Measurements from ENCODE around the gene FAP. TPM values are rescaled to one million over a fixed set of nuclear protein-coding genes. Genes with fewer than 3 reads are reported as not detected.

The FAP gene
- total RNA-seq, 1 experiment from 2014 or later: 0.88 TPM

DNA sequence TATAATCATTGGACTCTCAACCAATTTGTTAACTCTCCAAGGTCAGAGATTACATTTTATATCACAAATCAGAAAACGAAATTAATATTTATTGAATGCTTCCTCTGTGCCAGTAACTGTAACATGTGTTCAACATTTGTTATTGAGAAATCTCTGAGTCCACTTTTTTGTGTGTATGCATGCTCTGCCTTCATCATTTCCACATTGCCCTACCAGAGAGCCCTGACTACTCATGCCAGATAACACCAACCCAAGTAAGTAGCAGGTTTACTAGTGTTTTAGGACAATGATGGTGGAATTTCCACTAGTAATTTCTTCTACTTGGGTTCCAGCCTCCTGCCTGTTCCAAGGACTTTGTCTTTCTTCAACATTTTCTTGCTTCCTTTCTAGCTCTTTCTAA, 14.2 kb upstream of the FAP start:
- CTCF ChIA-PET: interaction anchor here (0.6 kb wide), 1 partner anchor 50 kb away, joined by 4 read pairs; no protein-coding TSS in a partner anchor
- Histone ChIP-seq H3K27ac (ENCODE audit: low read depth, low read length, poor library complexity, severe bottlenecking) (no peak overlapping the region), H3K27me3 (replicated peaks; ENCODE audit: insufficient read depth, low read depth, low read length, poor library complexity) (no peaks in the 10 kb centered on the region), H3K9me3 (ENCODE audit: low read depth, low read length, poor library complexity, severe bottlenecking) (no peaks in the 10 kb centered on the region), H3K4me1 (ENCODE audit: insufficient read depth, low read length, poor library complexity, severe bottlenecking) (peaks cover 11% of the 10 kb centered on the region), H3K4me3 (ENCODE audit: low read depth, low read length, poor library complexity, severe bottlenecking) (no peak overlapping the region), H3K36me3 (ENCODE audit: insufficient read depth, low read length, poor library complexity, severe bottlenecking) (no peaks in the 10 kb centered on the region)
- no peak for TF ChIP-seq EZH2 (IDR thresholded peaks at IDR 0.05; ENCODE audit: borderline replicate concordance, low read depth, low read length, poor library complexity, severe bottlenecking)
- TF ChIP-seq, protein P1, sequence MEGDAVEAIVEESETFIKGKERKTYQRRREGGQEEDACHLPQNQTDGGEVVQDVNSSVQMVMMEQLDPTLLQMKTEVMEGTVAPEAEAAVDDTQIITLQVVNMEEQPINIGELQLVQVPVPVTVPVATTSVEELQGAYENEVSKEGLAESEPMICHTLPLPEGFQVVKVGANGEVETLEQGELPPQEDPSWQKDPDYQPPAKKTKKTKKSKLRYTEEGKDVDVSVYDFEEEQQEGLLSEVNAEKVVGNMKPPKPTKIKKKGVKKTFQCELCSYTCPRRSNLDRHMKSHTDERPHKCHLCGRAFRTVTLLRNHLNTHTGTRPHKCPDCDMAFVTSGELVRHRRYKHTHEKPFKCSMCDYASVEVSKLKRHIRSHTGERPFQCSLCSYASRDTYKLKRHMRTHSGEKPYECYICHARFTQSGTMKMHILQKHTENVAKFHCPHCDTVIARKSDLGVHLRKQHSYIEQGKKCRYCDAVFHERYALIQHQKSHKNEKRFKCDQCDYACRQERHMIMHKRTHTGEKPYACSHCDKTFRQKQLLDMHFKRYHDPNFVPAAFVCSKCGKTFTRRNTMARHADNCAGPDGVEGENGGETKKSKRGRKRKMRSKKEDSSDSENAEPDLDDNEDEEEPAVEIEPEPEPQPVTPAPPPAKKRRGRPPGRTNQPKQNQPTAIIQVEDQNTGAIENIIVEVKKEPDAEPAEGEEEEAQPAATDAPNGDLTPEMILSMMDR (conservative IDR thresholded peaks at IDR 0.05; ENCODE audit: low read depth, low read length): no peak
- BruUV-seq (replicated peaks): no TSS peak
- no peak for DNase-seq (ENCODE audit: low spot score)
- POLR2A ChIA-PET (ENCODE audit: low non-redundant PET): no interaction called here
- intact Hi-C loops (cut with micrococcal nuclease; ENCODE audit: unreplicated experiment): no loop called here

DNA sequence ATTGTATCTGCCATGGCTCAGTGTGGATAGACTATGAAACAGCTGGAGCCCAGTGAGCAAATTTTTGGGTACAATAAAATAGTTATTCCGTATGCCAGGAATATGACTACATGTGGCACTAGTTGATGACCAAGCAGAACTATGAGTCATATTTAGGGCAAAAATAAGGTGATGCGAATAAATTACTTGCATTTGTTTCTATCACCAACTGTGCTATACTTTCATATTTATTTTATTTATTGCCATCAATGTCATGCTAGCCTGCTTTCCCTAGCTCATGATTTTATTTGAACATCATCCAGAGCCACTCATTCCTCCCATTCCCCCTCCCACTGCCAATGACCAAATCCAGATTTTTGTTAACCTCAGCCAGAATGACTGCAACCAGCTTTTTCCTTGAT, 13.3 kb upstream of the FAP start:
- intact Hi-C loops (cut with micrococcal nuclease; ENCODE audit: unreplicated experiment): no loop called here
- CTCF ChIA-PET: no interaction called here
- no peak for TF ChIP-seq EZH2 (IDR thresholded peaks at IDR 0.05; ENCODE audit: borderline replicate concordance, low read depth, low read length, poor library complexity, severe bottlenecking)
- TF ChIP-seq, protein P1 (conservative IDR thresholded peaks at IDR 0.05; ENCODE audit: low read depth, low read length): no peak
- Histone ChIP-seq H3K4me3 (ENCODE audit: low read depth, low read length, poor library complexity, severe bottlenecking) (no peak overlapping the region), H3K36me3 (ENCODE audit: insufficient read depth, low read length, poor library complexity, severe bottlenecking) (no peaks in the 10 kb centered on the region), H3K27ac (ENCODE audit: low read depth, low read length, poor library complexity, severe bottlenecking) (no peak overlapping the region), H3K9me3 (ENCODE audit: low read depth, low read length, poor library complexity, severe bottlenecking) (no peaks in the 10 kb centered on the region), H3K27me3 (replicated peaks; ENCODE audit: insufficient read depth, low read depth, low read length, poor library complexity) (no peaks in the 10 kb centered on the region), H3K4me1 (ENCODE audit: insufficient read depth, low read length, poor library complexity, severe bottlenecking) (peaks cover 11% of the 10 kb centered on the region)
- no TSS peak for BruUV-seq (replicated peaks)
- no peak for DNase-seq (ENCODE audit: low spot score)
- POLR2A ChIA-PET (ENCODE audit: low non-redundant PET): no interaction called here

DNA sequence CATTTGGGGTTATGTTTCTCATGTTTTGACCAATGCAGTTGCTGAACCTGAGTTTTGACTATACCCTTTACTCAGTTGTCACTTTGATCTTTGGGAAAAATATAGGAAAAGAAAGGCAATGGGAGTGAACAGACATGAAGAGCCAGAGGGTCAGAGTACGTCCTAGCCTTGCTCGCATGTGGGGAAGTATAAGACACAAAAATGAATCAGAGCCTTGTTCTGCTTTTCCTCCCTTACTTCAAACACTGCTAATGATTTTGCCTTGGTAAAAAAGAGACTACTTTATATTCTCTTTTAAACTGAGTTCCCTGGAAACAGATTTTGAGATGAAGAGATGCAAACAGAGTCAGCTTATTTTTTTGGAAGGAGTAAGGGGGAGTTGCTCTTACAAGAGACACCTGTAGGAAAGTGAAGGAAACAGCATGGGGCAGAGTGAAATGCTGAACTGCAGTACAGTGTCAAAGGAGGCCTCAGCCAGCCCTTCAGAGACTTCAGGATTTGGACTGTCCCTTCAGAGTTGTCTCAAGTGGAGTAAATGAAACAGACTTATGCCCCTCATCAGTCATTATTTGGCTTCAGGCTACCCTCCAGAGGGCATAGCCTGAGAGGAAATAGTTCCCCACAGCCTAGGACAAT, 11.1 kb upstream of the FAP start:
- TF ChIP-seq, protein P1 (conservative IDR thresholded peaks at IDR 0.05; ENCODE audit: low read depth, low read length): no peak
- TF ChIP-seq EZH2 (IDR thresholded peaks at IDR 0.05; ENCODE audit: borderline replicate concordance, low read depth, low read length, poor library complexity, severe bottlenecking): no peak
- Histone ChIP-seq H3K4me3 (ENCODE audit: low read depth, low read length, poor library complexity, severe bottlenecking) (no peak overlapping the region), H3K4me1 (ENCODE audit: insufficient read depth, low read length, poor library complexity, severe bottlenecking) (no peaks in the 10 kb centered on the region), H3K9me3 (ENCODE audit: low read depth, low read length, poor library complexity, severe bottlenecking) (peaks cover 2% of the 10 kb centered on the region), H3K36me3 (ENCODE audit: insufficient read depth, low read length, poor library complexity, severe bottlenecking) (no peaks in the 10 kb centered on the region), H3K27me3 (replicated peaks; ENCODE audit: insufficient read depth, low read depth, low read length, poor library complexity) (no peaks in the 10 kb centered on the region), H3K27ac (ENCODE audit: low read depth, low read length, poor library complexity, severe bottlenecking) (no peak overlapping the region)
- POLR2A ChIA-PET (ENCODE audit: low non-redundant PET): interaction anchor here (0.6 kb wide), 1 partner anchor 941 kb away, joined by 5 read pairs; no protein-coding TSS in a partner anchor
- no peak for DNase-seq (ENCODE audit: low spot score)
- CTCF ChIA-PET: no interaction called here
- BruUV-seq (replicated peaks): no TSS peak
- intact Hi-C loops (cut with micrococcal nuclease; ENCODE audit: unreplicated experiment): no loop called here

Data from A673 (cell line).